Colon (tissue), 2 donors: Measurements from ENCODE around the gene LRRC58.

Experiments
- FAIRE-seq: peaks from 2 replicates; lab custom pipeline; 2012; peaks lifted over from hg19 to GRCh38; lab: Jason Lieb, UNC
- donor health status: control.
- donor health status: control.

Gene LRRC58

DNA sequence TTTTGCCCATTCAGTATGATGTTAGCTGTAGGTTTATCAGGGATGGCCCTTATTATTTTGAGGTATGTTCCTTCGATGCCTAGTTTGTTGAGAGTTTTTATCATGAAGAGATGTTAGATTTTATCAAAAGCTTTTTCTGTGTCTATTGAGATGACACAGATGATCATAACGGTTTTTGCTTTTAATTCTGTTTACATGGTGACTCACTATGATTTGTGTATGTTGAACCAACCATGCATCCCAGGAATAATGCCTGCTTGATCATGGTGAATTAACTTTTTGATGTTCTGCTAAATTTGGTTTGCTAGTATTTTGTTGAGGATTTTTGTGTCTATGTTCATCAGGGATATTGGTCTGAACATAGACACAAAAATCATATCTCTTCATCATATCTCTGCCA, 72.4 kb downstream of the LRRC58 start:
- no peak for FAIRE-seq

GRCh38 chr3:120275618-120276017, 73.5 kb downstream of the LRRC58 start:
- no peak for FAIRE-seq

GRCh38 chr3:120274739-120275167, 74.4 kb downstream of the LRRC58 start:
- FAIRE-seq, result no peak
